Measurements from ENCODE around the gene MAGEA11.
"Not testable (repeated sequence)": the region's sequence is repeated elsewhere in the genome, so short reads cannot be mapped to it uniquely, and the experiment has no call there.

MAGEA11 gene

DNA sequence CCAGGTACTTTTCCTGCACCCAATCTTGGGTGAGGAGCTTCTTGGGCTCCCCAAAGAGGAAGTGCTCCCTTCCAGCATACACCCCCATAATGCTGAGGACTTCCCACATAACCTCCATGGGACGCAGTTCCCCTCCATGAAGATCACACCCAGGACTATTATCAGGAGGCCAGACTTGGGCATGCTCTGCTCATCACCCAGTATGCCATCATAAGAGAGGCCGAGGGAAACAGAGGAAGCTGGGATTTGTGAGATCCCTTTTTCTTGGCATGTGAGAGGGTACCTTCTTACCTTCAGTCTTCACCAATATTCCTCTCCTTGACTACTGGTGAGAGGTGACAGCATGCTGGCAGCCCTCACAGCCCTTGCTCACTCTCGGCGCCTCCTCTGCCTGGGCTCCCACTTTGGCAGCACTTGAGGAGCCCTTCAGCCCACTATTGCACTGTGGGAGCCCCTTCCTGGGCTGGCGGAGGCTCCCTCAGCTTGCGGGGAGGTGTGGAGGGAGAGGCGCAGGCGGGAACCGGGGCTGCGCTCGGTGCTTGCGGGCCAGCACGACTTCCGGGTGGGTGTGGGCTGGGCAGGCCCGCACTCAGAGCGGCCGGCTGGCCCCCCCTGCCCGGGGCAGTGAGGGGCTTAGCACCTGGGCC is 46.3 kb downstream of the MAGEA11 start:
- Histone ChIP-seq H3K36me3 (ENCODE audit: control insufficient read depth in 2 of 2, insufficient read depth in 1 of 2, low read length in 2 of 2) (no peaks in the 10 kb centered on the region), H3K27ac (ENCODE audit: extremely low read depth, low read depth, low read length) (no peak overlapping the region), H3K9me3 (ENCODE audit: control insufficient read depth, insufficient read depth, low read depth, low read length) (no peaks in the 10 kb centered on the region), H3K4me3 (ENCODE audit: low read depth, low read length) (no peak overlapping the region), H3K4me1 (ENCODE audit: control insufficient read depth, insufficient read depth, low read length) (no peaks in the 10 kb centered on the region)
- POLR2A ChIA-PET = no interaction called here
- CTCF ChIA-PET = no interaction called here
- TF ChIP-seq MZF1 (tag by site-specific recombination; IDR thresholded peaks at IDR 0.05; ENCODE audit: borderline replicate concordance) (no peak), ZNF521 (tag by site-specific recombination; IDR thresholded peaks at IDR 0.05) (no peak)
- TF ChIP-seq, protein P1, sequence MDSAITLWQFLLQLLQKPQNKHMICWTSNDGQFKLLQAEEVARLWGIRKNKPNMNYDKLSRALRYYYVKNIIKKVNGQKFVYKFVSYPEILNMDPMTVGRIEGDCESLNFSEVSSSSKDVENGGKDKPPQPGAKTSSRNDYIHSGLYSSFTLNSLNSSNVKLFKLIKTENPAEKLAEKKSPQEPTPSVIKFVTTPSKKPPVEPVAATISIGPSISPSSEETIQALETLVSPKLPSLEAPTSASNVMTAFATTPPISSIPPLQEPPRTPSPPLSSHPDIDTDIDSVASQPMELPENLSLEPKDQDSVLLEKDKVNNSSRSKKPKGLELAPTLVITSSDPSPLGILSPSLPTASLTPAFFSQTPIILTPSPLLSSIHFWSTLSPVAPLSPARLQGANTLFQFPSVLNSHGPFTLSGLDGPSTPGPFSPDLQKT (IDR thresholded peaks at IDR 0.05; ENCODE audit: borderline replicate concordance, low read depth, low read length) = no peak

DNA sequence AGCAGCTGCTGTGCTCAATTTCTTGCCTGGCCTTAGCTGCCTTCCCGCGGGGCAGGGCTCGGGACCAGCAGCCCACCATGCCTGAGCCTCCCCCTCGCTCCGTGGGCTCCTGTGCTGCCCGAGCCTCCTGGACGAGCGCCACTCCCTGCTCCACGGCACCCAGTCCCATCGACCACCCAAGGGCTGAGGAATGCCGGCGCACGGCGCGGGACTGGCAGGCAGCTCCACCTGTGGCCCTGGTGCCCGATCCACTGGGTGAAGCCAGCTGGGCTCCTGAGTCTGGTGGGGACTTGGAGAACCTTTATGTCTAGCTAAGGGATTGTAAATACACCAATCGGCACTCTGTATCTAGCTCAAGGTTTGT is 46.8 kb downstream of the MAGEA11 start:
- H3K36me3 ChIP-seq (ENCODE audit: control insufficient read depth in 2 of 2, insufficient read depth in 1 of 2, low read length in 2 of 2); H3K27ac ChIP-seq (ENCODE audit: extremely low read depth, low read depth, low read length); CTCF ChIA-PET; H3K4me3 ChIP-seq (ENCODE audit: low read depth, low read length); H3K9me3 ChIP-seq (ENCODE audit: control insufficient read depth, insufficient read depth, low read depth, low read length); POLR2A ChIA-PET; H3K4me1 ChIP-seq (ENCODE audit: control insufficient read depth, insufficient read depth, low read length): not testable (repeated sequence)

DNA sequence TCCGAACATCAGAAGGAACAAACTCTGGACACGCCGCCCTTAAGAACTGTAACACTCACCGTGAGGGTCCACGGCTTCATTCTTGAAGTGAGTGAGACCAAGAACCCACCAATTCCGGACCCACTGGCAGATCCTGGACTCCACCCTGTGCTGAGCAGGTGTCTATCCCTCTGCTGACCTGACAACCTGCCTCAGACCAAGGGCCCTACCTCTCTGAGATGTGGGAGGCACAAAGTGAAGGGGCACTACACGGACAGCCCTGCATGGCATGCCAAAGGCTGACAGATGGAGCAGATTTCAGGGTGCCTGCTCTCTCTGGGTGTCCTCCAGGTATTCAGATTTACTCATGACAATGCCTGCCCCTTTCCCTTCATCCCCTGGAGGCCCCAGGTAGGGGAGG is 48.0 kb downstream of the MAGEA11 start:
- no peaks in the 10 kb centered on the region for H3K9me3 ChIP-seq (ENCODE audit: control insufficient read depth, insufficient read depth, low read depth, low read length)
- CTCF ChIA-PET = no interaction called here
- POLR2A ChIA-PET = no interaction called here

DNA sequence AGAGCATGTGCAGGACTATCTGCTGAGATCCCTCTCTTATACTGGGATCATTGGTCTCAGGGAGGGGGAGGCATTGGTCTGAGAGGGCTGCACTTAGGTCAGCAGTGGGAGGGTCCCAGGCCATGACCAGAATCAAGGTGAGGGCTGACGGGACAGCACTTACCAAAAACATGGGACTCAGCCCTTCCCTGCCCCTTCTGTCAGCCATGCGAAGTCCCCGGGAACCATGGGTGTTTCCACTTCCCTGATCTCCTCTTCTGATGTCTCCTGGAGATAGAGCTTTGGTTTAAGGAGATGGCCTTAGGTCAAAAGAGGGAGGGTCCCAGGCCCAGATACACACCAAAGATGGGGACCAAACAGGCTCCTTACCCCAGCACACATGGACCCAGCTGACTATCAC is 49.1 kb downstream of the MAGEA11 start:
- no peaks in the 10 kb centered on the region for H3K9me3 ChIP-seq (ENCODE audit: control insufficient read depth, insufficient read depth, low read depth, low read length)
- ChIA-PET POLR2A (no interaction called here), CTCF (no interaction called here)
- H3K4me1 ChIP-seq (ENCODE audit: control insufficient read depth, insufficient read depth, low read length) = no peaks in the 10 kb centered on the region
- H3K27ac ChIP-seq (ENCODE audit: extremely low read depth, low read depth, low read length) = no peak overlapping the region
- TF ChIP-seq, protein P2, sequence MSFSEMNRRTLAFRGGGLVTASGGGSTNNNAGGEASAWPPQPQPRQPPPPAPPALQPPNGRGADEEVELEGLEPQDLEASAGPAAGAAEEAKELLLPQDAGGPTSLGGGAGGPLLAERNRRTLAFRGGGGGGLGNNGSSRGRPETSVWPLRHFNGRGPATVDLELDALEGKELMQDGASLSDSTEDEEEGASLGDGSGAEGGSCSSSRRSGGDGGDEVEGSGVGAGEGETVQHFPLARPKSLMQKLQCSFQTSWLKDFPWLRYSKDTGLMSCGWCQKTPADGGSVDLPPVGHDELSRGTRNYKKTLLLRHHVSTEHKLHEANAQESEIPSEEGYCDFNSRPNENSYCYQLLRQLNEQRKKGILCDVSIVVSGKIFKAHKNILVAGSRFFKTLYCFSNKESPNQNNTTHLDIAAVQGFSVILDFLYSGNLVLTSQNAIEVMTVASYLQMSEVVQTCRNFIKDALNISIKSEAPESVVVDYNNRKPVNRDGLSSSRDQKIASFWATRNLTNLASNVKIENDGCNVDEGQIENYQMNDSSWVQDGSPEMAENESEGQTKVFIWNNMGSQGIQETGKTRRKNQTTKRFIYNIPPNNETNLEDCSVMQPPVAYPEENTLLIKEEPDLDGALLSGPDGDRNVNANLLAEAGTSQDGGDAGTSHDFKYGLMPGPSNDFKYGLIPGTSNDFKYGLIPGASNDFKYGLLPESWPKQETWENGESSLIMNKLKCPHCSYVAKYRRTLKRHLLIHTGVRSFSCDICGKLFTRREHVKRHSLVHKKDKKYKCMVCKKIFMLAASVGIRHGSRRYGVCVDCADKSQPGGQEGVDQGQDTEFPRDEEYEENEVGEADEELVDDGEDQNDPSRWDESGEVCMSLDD (tag by site-specific recombination; IDR thresholded peaks at IDR 0.05) = no peak
- H3K36me3 ChIP-seq (ENCODE audit: control insufficient read depth in 2 of 2, insufficient read depth in 1 of 2, low read length in 2 of 2) = no peaks in the 10 kb centered on the region
- no peak overlapping the region for H3K4me3 ChIP-seq (ENCODE audit: low read depth, low read length)

More for the DNA sequence above, 48.0 kb downstream of the MAGEA11 start:
- TF ChIP-seq ZNF175 (tag by site-specific recombination; IDR thresholded peaks at IDR 0.05) (no peak), KLF16 (tag by site-specific recombination; IDR thresholded peaks at IDR 0.05) (no peak), MEIS1 (CRISPR knock-in tag; IDR thresholded peaks at IDR 0.05; ENCODE audit: borderline replicate concordance) (no peak), ZNF776 (tag by site-specific recombination; IDR thresholded peaks at IDR 0.05; ENCODE audit: borderline replicate concordance) (no peak), ZNF114 (tag by site-specific recombination; IDR thresholded peaks at IDR 0.05) (no peak), IKZF3 (tag by site-specific recombination; IDR thresholded peaks at IDR 0.05) (no peak), ZNF571 (tag by site-specific recombination; IDR thresholded peaks at IDR 0.05) (no peak), MZF1 (tag by site-specific recombination; IDR thresholded peaks at IDR 0.05; ENCODE audit: borderline replicate concordance) (no peak), ZNF350 (tag by site-specific recombination; IDR thresholded peaks at IDR 0.05) (no peak), ZNF664 (tag by site-specific recombination; IDR thresholded peaks at IDR 0.05) (no peak), ZNF624 (tag by site-specific recombination; IDR thresholded peaks at IDR 0.05) (no peak), ZNF23 (tag by site-specific recombination; IDR thresholded peaks at IDR 0.05; ENCODE audit: borderline replicate concordance) (no peak), ZNF548 (tag by site-specific recombination; IDR thresholded peaks at IDR 0.05) (no peak)
- TF ChIP-seq, protein P3, sequence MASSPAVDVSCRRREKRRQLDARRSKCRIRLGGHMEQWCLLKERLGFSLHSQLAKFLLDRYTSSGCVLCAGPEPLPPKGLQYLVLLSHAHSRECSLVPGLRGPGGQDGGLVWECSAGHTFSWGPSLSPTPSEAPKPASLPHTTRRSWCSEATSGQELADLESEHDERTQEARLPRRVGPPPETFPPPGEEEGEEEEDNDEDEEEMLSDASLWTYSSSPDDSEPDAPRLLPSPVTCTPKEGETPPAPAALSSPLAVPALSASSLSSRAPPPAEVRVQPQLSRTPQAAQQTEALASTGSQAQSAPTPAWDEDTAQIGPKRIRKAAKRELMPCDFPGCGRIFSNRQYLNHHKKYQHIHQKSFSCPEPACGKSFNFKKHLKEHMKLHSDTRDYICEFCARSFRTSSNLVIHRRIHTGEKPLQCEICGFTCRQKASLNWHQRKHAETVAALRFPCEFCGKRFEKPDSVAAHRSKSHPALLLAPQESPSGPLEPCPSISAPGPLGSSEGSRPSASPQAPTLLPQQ (tag by site-specific recombination; IDR thresholded peaks at IDR 0.05) = no peak
- TF ChIP-seq, protein P4, sequence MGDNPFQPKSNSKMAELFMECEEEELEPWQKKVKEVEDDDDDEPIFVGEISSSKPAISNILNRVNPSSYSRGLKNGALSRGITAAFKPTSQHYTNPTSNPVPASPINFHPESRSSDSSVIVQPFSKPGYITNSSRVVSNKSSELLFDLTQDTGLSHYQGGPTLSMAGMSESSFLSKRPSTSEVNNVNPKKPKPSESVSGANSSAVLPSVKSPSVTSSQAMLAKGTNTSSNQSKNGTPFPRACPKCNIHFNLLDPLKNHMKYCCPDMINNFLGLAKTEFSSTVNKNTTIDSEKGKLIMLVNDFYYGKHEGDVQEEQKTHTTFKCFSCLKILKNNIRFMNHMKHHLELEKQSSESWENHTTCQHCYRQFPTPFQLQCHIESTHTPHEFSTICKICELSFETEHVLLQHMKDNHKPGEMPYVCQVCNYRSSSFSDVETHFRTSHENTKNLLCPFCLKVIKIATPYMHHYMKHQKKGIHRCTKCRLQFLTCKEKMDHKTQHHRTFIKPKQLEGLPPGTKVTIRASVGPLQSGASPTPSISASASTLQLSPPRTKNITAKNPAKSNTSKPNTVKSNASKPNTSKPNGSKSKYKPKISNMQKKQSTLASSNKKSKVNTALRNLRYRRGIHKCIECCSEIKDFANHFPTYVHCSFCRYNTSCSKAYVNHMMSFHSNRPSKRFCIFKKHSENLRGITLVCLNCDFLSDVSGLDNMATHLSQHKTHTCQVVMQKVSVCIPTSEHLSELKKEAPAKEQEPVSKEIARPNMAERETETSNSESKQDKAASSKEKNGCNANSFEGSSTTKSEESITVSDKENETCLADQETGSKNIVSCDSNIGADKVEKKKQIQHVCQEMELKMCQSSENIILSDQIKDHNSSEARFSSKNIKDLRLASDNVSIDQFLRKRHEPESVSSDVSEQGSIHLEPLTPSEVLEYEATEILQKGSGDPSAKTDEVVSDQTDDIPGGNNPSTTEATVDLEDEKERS (tag by site-specific recombination; IDR thresholded peaks at IDR 0.05) = no peak
- Histone ChIP-seq H3K4me3 (ENCODE audit: low read depth, low read length) (no peak overlapping the region), H3K36me3 (ENCODE audit: control insufficient read depth in 2 of 2, insufficient read depth in 1 of 2, low read length in 2 of 2) (no peaks in the 10 kb centered on the region), H3K27ac (ENCODE audit: extremely low read depth, low read depth, low read length) (no peak overlapping the region), H3K4me1 (ENCODE audit: control insufficient read depth, insufficient read depth, low read length) (no peaks in the 10 kb centered on the region)
